PC-9 (cell line): Measurements from ENCODE around the gene ACSM3. TPM values are rescaled to one million over a fixed set of nuclear protein-coding genes. Genes with fewer than 3 reads are reported as not detected.

Source experiments
- BruUV-seq: library from RNA; stranded (reverse); fragments of 400-500 nt; replicated peaks from 2 replicates; lab custom pipeline; 2021; lab: Mats Ljungman, UMichigan
- CTCF ChIA-PET: fragments of 300-600 bp; sonication (Branson Sonifier 250); formaldehyde crosslinking; loops from one replicate; lab custom pipeline; 2022; ENCODE audit warnings: antibody characterized with exemption; lab: Charles Lee
- POLR2A ChIA-PET: fragments of 300-600 bp; sonication (Branson Sonifier 250); formaldehyde crosslinking; loops from one replicate; lab custom pipeline; 2022; ENCODE audit warnings: antibody characterized with exemption; ENCODE audit not compliant: unreplicated experiment; lab: Charles Lee
- DNase-seq, 2 experiments: peaks; one replicate each; pipeline versions ENCODE4 v3.0.0 to v3.0.0-alpha.2; 2015 to 2022; ENCODE audit warnings: mixed read lengths in 1 of 2
- H2AFZ ChIP-seq: fragments of 200-600 bp; sonication (generic); 2 replicates; pipeline ENCODE4 v1.8.1; 2017; ENCODE audit warnings: antibody characterized with exemption
- H3F3A ChIP-seq: fragments of 200-600 bp; sonication (generic); 2 replicates; pipeline ENCODE4 v1.8.1; 2017; ENCODE audit warnings: antibody characterized with exemption, mild to moderate bottlenecking, low read depth; ENCODE audit not compliant: insufficient read depth
- H3K27ac ChIP-seq: fragments of 200-600 bp; sonication (generic); 2 replicates; pipeline ENCODE4 v1.6.1; 2016; ENCODE audit warnings: mixed run types
- H3K27me3 ChIP-seq: fragments of 200-600 bp; sonication (generic); 2 replicates; pipeline ENCODE4 v1.6.1; 2016; ENCODE audit warnings: low read depth, mixed run types; ENCODE audit not compliant: insufficient read depth
- H3K36me3 ChIP-seq: fragments of 200-600 bp; sonication (generic); 2 replicates; pipeline ENCODE4 v1.6.1; 2016; ENCODE audit warnings: low read depth, mixed run types
- H3K4me1 ChIP-seq: fragments of 200-600 bp; sonication (generic); replicated peaks from 2 replicates; pipeline ENCODE4 v1.6.1; 2016; ENCODE audit warnings: mixed run types; ENCODE audit not compliant: insufficient read depth
- H3K4me2 ChIP-seq: fragments of 200-600 bp; sonication (generic); 2 replicates; pipeline ENCODE4 v1.6.1; 2017; ENCODE audit warnings: mixed run types
- H3K4me3 ChIP-seq: fragments of 200-600 bp; sonication (generic); 2 replicates; pipeline ENCODE4 v1.6.1; 2016; ENCODE audit warnings: mixed run types
- H3K79me2 ChIP-seq: fragments of 200-600 bp; sonication (generic); 2 replicates; pipeline ENCODE4 v1.6.1; 2017; ENCODE audit warnings: low read depth, mixed run types
- H3K9me2 ChIP-seq: fragments of 200-600 bp; sonication (generic); 2 replicates; pipeline ENCODE4 v1.8.1; 2017; ENCODE audit warnings: mild to moderate bottlenecking; ENCODE audit not compliant: insufficient read depth
- H3K9me3 ChIP-seq: fragments of 200-600 bp; sonication (generic); 2 replicates; pipeline ENCODE4 v1.8.1; 2016; ENCODE audit warnings: low read depth; ENCODE audit not compliant: insufficient read depth
- H4K20me1 ChIP-seq: fragments of 200-600 bp; sonication (generic); 2 replicates; pipeline ENCODE4 v1.8.1; 2017; ENCODE audit not compliant: insufficient read depth
- CTCF ChIP-seq: fragments of 200-600 bp; sonication (generic); conservative IDR thresholded peaks from 2 replicates; pipeline ENCODE4 v1.6.1; 2017; ENCODE audit warnings: mixed run types, antibody characterized with exemption, mild to moderate bottlenecking, moderate library complexity
- EZH2 ChIP-seq: fragments of 200-600 bp; sonication (generic); IDR thresholded peaks from 2 replicates; pipeline ENCODE4 v1.8.0; 2017; ENCODE audit warnings: antibody characterized with exemption, low read depth
- intact Hi-C: fragments of 100-400 bp; cut with micrococcal nuclease; formaldehyde crosslinking; loops from one replicate; pipeline ENCODE4 v1.10.0; 2022; ENCODE audit not compliant: unreplicated experiment
- total RNA-seq: library from RNA; stranded (reverse); gene quantifications from 2 replicates; pipeline ENCODE4 v1.2.3, GENCODE V29; 2021

The ACSM3 gene
- total RNA-seq, 1 experiment from 2014 or later: 2.4 TPM

GRCh38 chr16:20784204-20784603, 20.4 kb downstream of the ACSM3 start:
- no peaks in the 10 kb centered on the region for H3F3A ChIP-seq
- no peak for TF ChIP-seq CTCF
- TF ChIP-seq EZH2: no peak
- intact Hi-C loops: no loop called here

DNA sequence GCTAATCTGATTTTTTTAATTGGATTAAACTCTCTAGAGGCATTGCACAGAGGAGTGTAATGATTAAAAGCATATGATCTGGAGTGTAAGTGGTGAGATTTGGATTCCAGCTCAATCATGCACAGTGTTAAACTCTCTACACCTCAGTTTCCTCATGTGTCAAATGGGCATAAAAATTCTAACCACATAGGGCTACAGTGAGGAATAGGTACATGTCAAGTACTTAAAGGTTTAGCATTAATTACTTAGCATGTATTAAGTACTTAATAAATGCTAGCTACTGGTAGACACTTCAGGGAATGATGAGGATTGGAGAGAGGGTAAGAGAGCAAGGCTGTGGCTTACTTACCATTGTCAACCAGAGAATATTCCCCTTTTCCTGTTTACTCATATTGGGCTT, 25.3 kb downstream of the ACSM3 start:
- H3K27ac ChIP-seq: no peak overlapping the region
- no peaks in the 10 kb centered on the region for H3K79me2 ChIP-seq
- no peaks in the 10 kb centered on the region for H3K36me3 ChIP-seq
- BruUV-seq: no TSS peak
- no peak overlapping the region for H3K4me3 ChIP-seq
- no peaks in the 10 kb centered on the region for H4K20me1 ChIP-seq
- no peak for DNase-seq
- intact Hi-C loops: no loop called here
- no peaks in the 10 kb centered on the region for H3K9me2 ChIP-seq
- H3K4me2 ChIP-seq: no peak overlapping the region
- ChIA-PET POLR2A (no interaction called here), CTCF (no interaction called here)
- no peaks in the 10 kb centered on the region for H3K4me1 ChIP-seq
- H3F3A ChIP-seq: no peaks in the 10 kb centered on the region
- no peaks in the 10 kb centered on the region for H3K9me3 ChIP-seq
- TF ChIP-seq EZH2: no peak
- TF ChIP-seq CTCF: no peak
- no peak overlapping the region for H2AFZ ChIP-seq
- H3K27me3 ChIP-seq: no peaks in the 10 kb centered on the region

More at GRCh38 chr16:20784204-20784603, 20.4 kb downstream of the ACSM3 start:
- no peak overlapping the region for H3K4me2 ChIP-seq
- no peaks in the 10 kb centered on the region for H3K9me2 ChIP-seq
- H3K4me1 ChIP-seq: no peaks in the 10 kb centered on the region
- BruUV-seq: no TSS peak
- H4K20me1 ChIP-seq: no peaks in the 10 kb centered on the region
- no peaks in the 10 kb centered on the region for H3K79me2 ChIP-seq
- POLR2A ChIA-PET: interaction anchor here (0.6 kb wide), 1 partner anchor 1523 kb away, joined by 4 read pairs; no protein-coding TSS in a partner anchor
- no peak overlapping the region for H2AFZ ChIP-seq
- peaks cover 13% of the 10 kb centered on the region; the same call in 1 of the 2 replicates for H3K27me3 ChIP-seq
- no peak overlapping the region for H3K4me3 ChIP-seq
- H3K9me3 ChIP-seq: no peaks in the 10 kb centered on the region
- DNase-seq: no peak
- CTCF ChIA-PET: no interaction called here
- no peaks in the 10 kb centered on the region for H3K36me3 ChIP-seq
- H3K27ac ChIP-seq: no peak overlapping the region

DNA sequence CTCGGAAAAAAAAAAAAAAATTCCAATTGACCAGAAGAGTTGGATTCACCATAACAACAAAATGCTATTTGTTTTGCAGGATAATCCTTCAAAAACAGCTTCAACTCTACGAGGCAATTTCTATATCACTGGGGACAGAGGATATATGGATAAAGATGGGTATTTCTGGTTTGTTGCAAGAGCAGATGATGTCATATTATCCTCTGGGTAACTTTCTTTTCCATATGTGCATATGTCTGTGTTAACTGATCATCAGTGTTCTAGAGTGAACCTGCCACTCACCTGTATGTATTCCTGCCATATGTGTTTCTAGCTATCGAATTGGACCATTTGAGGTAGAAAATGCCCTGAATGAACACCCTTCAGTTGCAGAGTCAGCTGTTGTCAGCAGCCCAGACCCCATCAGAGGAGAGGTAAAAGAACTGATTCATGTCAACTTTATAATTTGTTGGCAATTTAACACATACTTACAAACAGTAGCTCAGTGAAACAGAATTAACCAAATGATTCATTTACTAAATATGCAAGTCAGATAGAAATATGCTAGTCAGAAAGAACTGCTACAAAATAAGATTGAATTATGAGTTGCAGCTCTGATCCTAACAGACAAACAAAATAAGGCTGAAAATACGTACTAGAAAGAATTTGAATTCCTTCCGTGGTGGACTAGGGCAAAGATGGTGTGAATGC, 28.3 kb downstream of the ACSM3 start:
- Histone ChIP-seq H2AFZ (no peak overlapping the region), H3K9me2 (no peaks in the 10 kb centered on the region), H4K20me1 (no peaks in the 10 kb centered on the region), H3F3A (no peaks in the 10 kb centered on the region), H3K4me2 (no peak overlapping the region), H3K27ac (no peak overlapping the region), H3K79me2 (no peaks in the 10 kb centered on the region), H3K36me3 (no peaks in the 10 kb centered on the region), H3K9me3 (no peaks in the 10 kb centered on the region), H3K4me3 (no peak overlapping the region), H3K4me1 (no peaks in the 10 kb centered on the region), H3K27me3 (no peaks in the 10 kb centered on the region)
- ChIA-PET CTCF (no interaction called here), POLR2A (no interaction called here)
- intact Hi-C loops: no loop called here
- TF ChIP-seq CTCF (no peak), EZH2 (no peak)
- no peak for DNase-seq
- no TSS peak for BruUV-seq
